ENCODE data around the gene LINC00632.

LINC00632 gene

GRCh38 chrX:140733766-140734342 is 24.3 kb downstream of the LINC00632 start:
- no peak overlapping the region for H3K4me3 ChIP-seq (ENCODE audit: low read depth in 1 of 2, low read length in 2 of 2)
- no peaks in the 10 kb centered on the region for H3K27me3 ChIP-seq (ENCODE audit: insufficient read depth, low read length, poor library complexity)
- H3K9me3 ChIP-seq (ENCODE audit: insufficient read depth, low read length, severe bottlenecking): no peaks in the 10 kb centered on the region
- H3K79me2 ChIP-seq (ENCODE audit: insufficient read depth, low read length): no peaks in the 10 kb centered on the region
- H2AFZ ChIP-seq (ENCODE audit: low read depth, low read length): no peak overlapping the region
- DNase-seq (peak; percentile 10), ATAC-seq (ENCODE audit: insufficient read depth, low read depth) (peak; percentile 64; the same call in 2 of the 3 replicates)
- no peak for TF ChIP-seq EZH2 (IDR thresholded peaks at IDR 0.05; ENCODE audit: borderline replicate concordance, low read depth, low read length, severe bottlenecking)
- TF ChIP-seq, protein P1, sequence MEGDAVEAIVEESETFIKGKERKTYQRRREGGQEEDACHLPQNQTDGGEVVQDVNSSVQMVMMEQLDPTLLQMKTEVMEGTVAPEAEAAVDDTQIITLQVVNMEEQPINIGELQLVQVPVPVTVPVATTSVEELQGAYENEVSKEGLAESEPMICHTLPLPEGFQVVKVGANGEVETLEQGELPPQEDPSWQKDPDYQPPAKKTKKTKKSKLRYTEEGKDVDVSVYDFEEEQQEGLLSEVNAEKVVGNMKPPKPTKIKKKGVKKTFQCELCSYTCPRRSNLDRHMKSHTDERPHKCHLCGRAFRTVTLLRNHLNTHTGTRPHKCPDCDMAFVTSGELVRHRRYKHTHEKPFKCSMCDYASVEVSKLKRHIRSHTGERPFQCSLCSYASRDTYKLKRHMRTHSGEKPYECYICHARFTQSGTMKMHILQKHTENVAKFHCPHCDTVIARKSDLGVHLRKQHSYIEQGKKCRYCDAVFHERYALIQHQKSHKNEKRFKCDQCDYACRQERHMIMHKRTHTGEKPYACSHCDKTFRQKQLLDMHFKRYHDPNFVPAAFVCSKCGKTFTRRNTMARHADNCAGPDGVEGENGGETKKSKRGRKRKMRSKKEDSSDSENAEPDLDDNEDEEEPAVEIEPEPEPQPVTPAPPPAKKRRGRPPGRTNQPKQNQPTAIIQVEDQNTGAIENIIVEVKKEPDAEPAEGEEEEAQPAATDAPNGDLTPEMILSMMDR (IDR thresholded peaks at IDR 0.05; ENCODE audit: borderline replicate concordance, extremely low read depth, low read length, poor library complexity, severe bottlenecking): peak; percentile 75
- no peak overlapping the region for H3K27ac ChIP-seq (ENCODE audit: low read length)
- no peaks in the 10 kb centered on the region for H3K4me1 ChIP-seq (ENCODE audit: insufficient read depth, low read length)
- no peak overlapping the region for H3K9ac ChIP-seq (ENCODE audit: low read depth, low read length)
- no peaks in the 10 kb centered on the region for H3K36me3 ChIP-seq (ENCODE audit: insufficient read depth, low read length)
- H4K20me1 ChIP-seq (ENCODE audit: insufficient read depth, low read length): no peaks in the 10 kb centered on the region
- H3K4me2 ChIP-seq (ENCODE audit: insufficient read depth, low read length): no peak overlapping the region

DNA sequence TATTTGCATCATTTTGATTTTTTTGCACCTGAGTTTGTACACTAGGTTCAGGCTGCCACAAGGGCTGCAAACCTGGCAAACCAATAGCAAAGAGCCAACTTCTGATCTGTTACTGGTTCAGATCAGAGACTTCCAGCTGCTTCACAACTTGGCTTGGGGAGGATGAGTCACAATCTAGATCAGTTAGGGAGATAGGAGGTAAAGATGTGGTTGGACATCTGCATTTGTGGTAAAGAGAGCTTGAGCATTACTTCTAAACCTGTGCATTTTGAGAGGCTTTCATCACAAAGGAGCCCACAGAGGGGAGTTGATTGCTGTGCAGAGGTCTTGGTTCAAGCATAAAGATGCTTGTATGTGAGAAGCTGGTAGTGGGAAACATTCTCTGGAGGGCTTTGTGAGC is 34.5 kb downstream of the LINC00632 start:
- DNase-seq: peak; percentile 48

DNA sequence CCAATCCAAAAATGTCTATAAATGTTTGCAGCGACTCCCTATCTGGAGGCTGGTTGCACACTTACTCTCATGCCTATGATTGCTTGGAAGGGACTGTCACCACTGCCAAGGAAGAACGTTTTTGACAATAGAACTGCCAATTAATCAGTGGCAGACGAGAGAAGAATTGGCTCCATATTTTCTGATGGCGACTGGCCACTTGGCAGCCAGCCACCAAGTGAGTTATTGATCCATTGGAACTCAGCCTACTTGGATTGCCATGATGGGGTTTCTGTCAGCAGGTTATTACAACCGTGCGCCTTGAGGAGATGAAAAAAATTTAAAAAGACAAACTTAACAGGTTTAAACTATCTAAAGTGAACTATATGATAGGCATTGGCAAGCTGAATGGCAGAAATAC is 47.4 kb downstream of the LINC00632 start:
- DNase-seq (no peak), ATAC-seq (ENCODE audit: insufficient read depth, low read depth) (no peak)
- Histone ChIP-seq H3K27me3 (ENCODE audit: insufficient read depth, low read length, poor library complexity) (no peaks in the 10 kb centered on the region), H3K36me3 (ENCODE audit: insufficient read depth, low read length) (no peaks in the 10 kb centered on the region), H3K4me1 (ENCODE audit: insufficient read depth, low read length) (no peaks in the 10 kb centered on the region), H3K9ac (ENCODE audit: low read depth, low read length) (no peak overlapping the region), H3K4me3 (ENCODE audit: low read depth in 1 of 2, low read length in 2 of 2) (no peak overlapping the region), H3K79me2 (ENCODE audit: insufficient read depth, low read length) (no peaks in the 10 kb centered on the region), H3K27ac (ENCODE audit: low read length) (no peak overlapping the region), H2AFZ (ENCODE audit: low read depth, low read length) (no peak overlapping the region), H4K20me1 (ENCODE audit: insufficient read depth, low read length) (no peaks in the 10 kb centered on the region), H3K9me3 (ENCODE audit: insufficient read depth, low read length, severe bottlenecking) (no peaks in the 10 kb centered on the region), H3K4me2 (ENCODE audit: insufficient read depth, low read length) (no peak overlapping the region)
- TF ChIP-seq, protein P1 (IDR thresholded peaks at IDR 0.05; ENCODE audit: borderline replicate concordance, extremely low read depth, low read length, poor library complexity, severe bottlenecking): no peak
- TF ChIP-seq EZH2 (IDR thresholded peaks at IDR 0.05; ENCODE audit: borderline replicate concordance, low read depth, low read length, severe bottlenecking): no peak

More for the DNA sequence above, 34.5 kb downstream of the LINC00632 start:
- Histone ChIP-seq H3K36me3 (ENCODE audit: insufficient read depth, low read length) (no peaks in the 10 kb centered on the region), H3K79me2 (ENCODE audit: insufficient read depth, low read length) (no peaks in the 10 kb centered on the region), H3K9me3 (ENCODE audit: insufficient read depth, low read length, severe bottlenecking) (no peaks in the 10 kb centered on the region), H3K4me2 (ENCODE audit: insufficient read depth, low read length) (no peak overlapping the region), H2AFZ (ENCODE audit: low read depth, low read length) (no peak overlapping the region), H3K27me3 (ENCODE audit: insufficient read depth, low read length, poor library complexity) (no peaks in the 10 kb centered on the region), H3K4me1 (ENCODE audit: insufficient read depth, low read length) (peaks cover 18% of the 10 kb centered on the region; the same call in 1 of the 2 replicates), H4K20me1 (ENCODE audit: insufficient read depth, low read length) (no peaks in the 10 kb centered on the region), H3K27ac (ENCODE audit: low read length) (peak overlapping the region; percentile 60; the same call in 1 of the 2 replicates), H3K9ac (ENCODE audit: low read depth, low read length) (no peak overlapping the region), H3K4me3 (ENCODE audit: low read depth in 1 of 2, low read length in 2 of 2) (no peak overlapping the region)
- TF ChIP-seq, protein P1 (IDR thresholded peaks at IDR 0.05; ENCODE audit: borderline replicate concordance, extremely low read depth, low read length, poor library complexity, severe bottlenecking): no peak
- TF ChIP-seq EZH2 (IDR thresholded peaks at IDR 0.05; ENCODE audit: borderline replicate concordance, low read depth, low read length, severe bottlenecking): no peak
- peak; percentile 96 for ATAC-seq (ENCODE audit: insufficient read depth, low read depth)

Measured in DND-41 (cell line).